Lower leg skin (tissue), 4 donors: ENCODE measurements around the gene OR3A2. TPM values are rescaled to one million over a fixed set of nuclear protein-coding genes. Genes with fewer than 3 reads are reported as not detected.
"Not testable (repeated sequence)": the region's sequence is repeated elsewhere in the genome, so short reads cannot be mapped to it uniquely, and the experiment has no call there.

Experiments
- DNase-seq, 2 donors: peaks; one replicate each; pipeline ENCODE4 v3.0.0-alpha.2; 2019; ENCODE audit warnings: low spot score in 2 of 2
- H3K4me3 ChIP-seq: fragments of 200-600 bp; sonication (generic); 2 replicates; pipeline ENCODE4 v1.5.1; 2017; ENCODE audit warnings: mild to moderate bottlenecking, low read depth; ENCODE audit not compliant: poor library complexity, severe bottlenecking
- CTCF ChIP-seq, 3 donors: fragments of 450-650 bp; IDR thresholded peaks; one replicate each; pipeline ENCODE4 v1.5.1; 2016; ENCODE audit warnings: antibody characterized with exemption in 3 of 3, mild to moderate bottlenecking in 3 of 3, moderate library complexity in 2 of 3
- POLR2A ChIP-seq, 2 donors: fragments of 450-650 bp; IDR thresholded peaks; one replicate each; pipeline ENCODE4 v1.6.1; 2016 to 2017; ENCODE audit warnings: antibody characterized with exemption in 2 of 2, mild to moderate bottlenecking in 1 of 2, moderate library complexity in 1 of 2
- WGBS, 2 donors: methylation state at CpG; one replicate each; pipeline ENCODE4 v1.1.5; 2018; 5-methylcytosine and 5-hydroxymethylcytosine counted together
- intact Hi-C: fragments of 100-400 bp; cut with DNase I; formaldehyde crosslinking; loops from one replicate; pipeline ENCODE4 v1.15.0; 2023; ENCODE audit warnings: low total_unique reads
- total RNA-seq, 4 donors: library from RNA; depleted of rRNA; stranded (reverse); fragments of >200 nt; gene quantifications; one replicate each; pipeline ENCODE4 v1.1.0, GENCODE V29; 2016

The OR3A2 gene
- total RNA-seq, 4 donors from 2014 or later = 1.0 TPM; not detected in 3

DNA sequence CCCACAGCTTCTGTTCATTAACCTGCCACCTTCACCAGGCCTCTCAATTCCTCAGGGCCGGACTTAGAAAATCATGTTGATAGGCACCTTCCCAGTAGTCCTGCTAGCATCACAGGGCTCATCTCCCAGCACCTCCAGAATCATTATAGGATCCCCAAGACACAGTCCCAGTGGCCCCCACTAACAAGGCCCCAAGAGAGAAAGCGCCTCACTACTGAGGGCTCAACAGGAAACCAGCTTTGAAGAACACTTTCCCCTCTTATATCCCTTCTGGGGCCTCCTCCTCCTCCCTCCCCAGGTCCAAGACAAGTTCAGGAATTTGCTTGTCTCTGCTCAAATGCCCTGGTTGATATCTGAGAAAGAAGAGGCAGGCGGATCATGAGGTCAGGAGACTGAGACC lies 25.0 kb upstream of the OR3A2 start, which contains the start of gene OR3A3:
Gene OR3A3, plus strand, starts transcription at position 301 of the 400 bp plus-strand sequence.
- TF ChIP-seq CTCF (IDR thresholded peaks at IDR 0.05) (no peak), POLR2A (IDR thresholded peaks at IDR 0.05) (no peak)
- intact Hi-C loops = no loop called here
- WGBS, 2 donors = 85 to 89% methylated on average over 3 of the region's 3 CpGs
- no peak for DNase-seq
- no peak within 1 kb of the TSS for H3K4me3 ChIP-seq

- DNase-seq, H3K4me3 ChIP-seq, intact Hi-C loops: not testable (repeated sequence)
- 47 to 77% methylated on average over 1 of the region's 1 CpG for WGBS, 2 donors
Observed at GRCh38 chr17:3403856-3404255, 17.7 kb upstream of the OR3A2 start.

DNA sequence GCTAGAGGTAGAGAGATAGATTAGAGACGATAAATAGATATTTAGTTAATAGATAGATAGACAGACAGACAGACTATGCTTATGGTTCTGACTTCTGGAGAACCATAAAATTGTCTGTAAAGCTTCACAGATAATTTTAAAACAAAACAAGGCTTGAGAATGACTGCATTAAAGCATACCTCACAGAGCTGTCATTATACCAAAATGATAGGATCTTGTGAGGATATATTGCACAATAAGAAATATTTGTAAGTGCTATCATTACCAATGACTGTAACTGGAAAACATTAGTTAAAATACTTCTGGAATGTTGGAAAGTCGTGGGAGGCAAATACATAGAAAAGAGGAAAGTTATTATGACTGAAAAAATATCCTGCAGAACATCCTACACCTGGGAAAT lies 15.7 kb upstream of the OR3A2 start:
- intact Hi-C loops = no loop called here
- 50 to 60% methylated on average over 2 of the region's 2 CpGs for WGBS, 2 donors
- TF ChIP-seq POLR2A (IDR thresholded peaks at IDR 0.05) (no peak), CTCF (IDR thresholded peaks at IDR 0.05) (no peak)
- H3K4me3 ChIP-seq = no peak overlapping the region
- DNase-seq = no peak

- 45 to 51% methylated on average over 6 of the region's 6 CpGs for WGBS, 2 donors
- no peak overlapping the region for H3K4me3 ChIP-seq
- no peak for TF ChIP-seq CTCF (IDR thresholded peaks at IDR 0.05)
- TF ChIP-seq POLR2A (IDR thresholded peaks at IDR 0.05) = no peak
- intact Hi-C loops = no loop called here
- no peak for DNase-seq
Observed at GRCh38 chr17:3400055-3400454, 13.9 kb upstream of the OR3A2 start.

GRCh38 chr17:3398310-3398709 lies 12.2 kb upstream of the OR3A2 start, which contains the start of gene OR1E1:
Gene OR1E1 (minus strand): TSS chr17:3398410. CDS start chr17:3398410, 0 bp downstream.
- intact Hi-C loops = no loop called here
- WGBS, 2 donors = 89 to 91% methylated on average over 1 of the region's 1 CpG
- TF ChIP-seq CTCF (IDR thresholded peaks at IDR 0.05) = no peak
- TF ChIP-seq POLR2A (IDR thresholded peaks at IDR 0.05) = no peak

DNA sequence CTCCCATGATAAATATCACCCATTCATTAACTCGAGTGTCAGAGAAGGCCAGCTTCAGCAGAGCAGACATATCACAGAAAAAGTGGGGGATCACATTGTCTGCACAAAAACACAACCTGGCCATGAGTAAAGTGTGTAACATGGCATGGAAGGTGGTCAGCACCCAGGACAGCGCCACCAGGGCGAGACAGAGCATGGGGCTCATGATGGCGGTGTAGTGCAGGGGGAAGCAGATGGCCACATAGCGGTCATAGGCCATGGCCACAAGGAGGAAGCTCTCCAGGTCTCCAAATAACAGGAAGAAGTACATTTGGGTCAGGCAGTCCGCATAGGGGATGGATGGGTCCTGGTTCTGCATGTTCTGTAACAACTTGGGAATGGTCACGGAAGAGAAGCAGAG lies 11.7 kb upstream of the OR3A2 start:
- intact Hi-C loops, H3K4me3 ChIP-seq, DNase-seq: not testable (repeated sequence)
- WGBS, 2 donors = 47 to 49% methylated on average over 7 of the region's 7 CpGs

More at GRCh38 chr17:3398310-3398709, 12.2 kb upstream of the OR3A2 start, which contains the start of gene OR1E1:
- no peak within 1 kb of the TSS for H3K4me3 ChIP-seq
- DNase-seq = no peak

GRCh38 chr17:3389791-3390190 lies 3.7 kb upstream of the OR3A2 start:
- no peak for DNase-seq
- intact Hi-C loops = no loop called here
- no peak overlapping the region for H3K4me3 ChIP-seq
- TF ChIP-seq POLR2A (IDR thresholded peaks at IDR 0.05) (no peak), CTCF (IDR thresholded peaks at IDR 0.05) (no peak)
- WGBS, 2 donors = 74% methylated on average over 4 of the region's 4 CpGs
